Mesendoderm (in vitro differentiated cells): Measurements from ENCODE around the gene PLBD2.

ENCODE experiments used
- DNase-seq: peaks from one replicate; pipeline ENCODE4 v3.0.0; 2013
- H2AK5ac ChIP-seq: 2 replicates; pipeline ENCODE4 v1.6.1; 2013; ENCODE audit warnings: low read length, inconsistent platforms
- H2BK120ac ChIP-seq: 2 replicates; pipeline ENCODE4 v1.6.1; 2013; ENCODE audit warnings: low read depth, mild to moderate bottlenecking, low read length, moderate library complexity, mixed read lengths
- H2BK15ac ChIP-seq: replicated peaks from 2 replicates; pipeline ENCODE4 v1.6.1; 2013; ENCODE audit warnings: low read depth, mild to moderate bottlenecking, moderate library complexity
- H2BK5ac ChIP-seq: 2 replicates; pipeline ENCODE4 v1.6.1; 2013; ENCODE audit warnings: low read length, inconsistent platforms
- H3K18ac ChIP-seq: 2 replicates; pipeline ENCODE4 v1.6.1; 2013; ENCODE audit warnings: mild to moderate bottlenecking, low read length, mixed read lengths
- H3K23ac ChIP-seq: one replicate; pipeline ENCODE4 v1.6.1; 2013; ENCODE audit warnings: low read length
- H3K27ac ChIP-seq: 2 replicates; pipeline ENCODE4 v1.5.1; 2013; ENCODE audit warnings: low read depth, mild to moderate bottlenecking, inconsistent platforms, low read length, moderate library complexity
- H3K27me3 ChIP-seq: 2 replicates; pipeline ENCODE4 v1.6.1; 2013; ENCODE audit warnings: low read length, control low read depth, mild to moderate bottlenecking, inconsistent platforms; ENCODE audit not compliant: insufficient read depth, poor library complexity
- H3K36me3 ChIP-seq: 2 replicates; pipeline ENCODE4 v1.6.1; 2013; ENCODE audit warnings: low read length, inconsistent platforms; ENCODE audit not compliant: control insufficient read depth, insufficient read depth
- H3K4ac ChIP-seq: one replicate; pipeline ENCODE4 v1.6.1; 2013; ENCODE audit warnings: low read depth, mild to moderate bottlenecking, low read length, moderate library complexity
- H3K4me1 ChIP-seq: 2 replicates; pipeline ENCODE4 v1.6.1; 2013; ENCODE audit warnings: low read depth, low read length, inconsistent platforms; ENCODE audit not compliant: control insufficient read depth
- H3K4me2 ChIP-seq: 2 replicates; pipeline ENCODE4 v1.6.1; 2013; ENCODE audit warnings: low read length
- H3K4me3 ChIP-seq: 2 replicates; pipeline ENCODE4 v1.5.1; 2013; ENCODE audit warnings: mild to moderate bottlenecking, low read length
- H3K56ac ChIP-seq: one replicate; pipeline ENCODE4 v1.6.1; 2013; ENCODE audit warnings: low read length
- H3K79me1 ChIP-seq: 2 replicates; pipeline ENCODE4 v1.6.1; 2013; ENCODE audit warnings: low read length, inconsistent platforms
- H3K79me2 ChIP-seq: 2 replicates; pipeline ENCODE4 v1.6.1; 2013; ENCODE audit warnings: mild to moderate bottlenecking, low read length; ENCODE audit not compliant: control insufficient read depth, insufficient read depth
- H3K9ac ChIP-seq: 2 replicates; pipeline ENCODE4 v1.6.1; 2013; ENCODE audit warnings: low read length, inconsistent platforms
- H4K5ac ChIP-seq: one replicate; pipeline ENCODE4 v1.6.1; 2013; ENCODE audit warnings: low read length
- H4K8ac ChIP-seq: one replicate; pipeline ENCODE4 v1.6.1; 2013; ENCODE audit warnings: low read depth, mild to moderate bottlenecking, control low read depth, low read length, moderate library complexity
- WGBS: extraction: QIAGEN DNeasy Blood & Tissue Kit; methylation state at CpG from one replicate; pipeline ENCODE4 v1.1.7; 2013; ENCODE audit warnings: low lambda C conversion rate, missing lambda C conversion rate; ENCODE audit not compliant: insufficient coverage; ENCODE audit errors: extremely low coverage; 5-methylcytosine and 5-hydroxymethylcytosine counted together

Gene PLBD2

GRCh38 chr12:113361574-113362370 lies 3.4 kb downstream of the PLBD2 start:
- no peak overlapping the region for H4K5ac ChIP-seq
- H2BK15ac ChIP-seq, result no peak overlapping the region
- no peak overlapping the region for H3K27ac ChIP-seq
- no peak overlapping the region for H3K23ac ChIP-seq
- no CpG with 5 or more reads among the region's 12 CpGs for WGBS
- H3K79me1 ChIP-seq, result peaks cover 13% of the 10 kb centered on the region
- H3K9ac ChIP-seq, result no peak overlapping the region
- no peak overlapping the region for H2AK5ac ChIP-seq
- H2BK120ac ChIP-seq, result no peak overlapping the region
- no peak overlapping the region for H4K8ac ChIP-seq
- H3K4me3 ChIP-seq, result no peak overlapping the region
- DNase-seq, result no peak
- peaks cover 2% of the 10 kb centered on the region for H3K79me2 ChIP-seq
- no peak overlapping the region for H3K56ac ChIP-seq
- peaks cover 5% of the 10 kb centered on the region for H3K4me1 ChIP-seq
- no peak overlapping the region for H2BK5ac ChIP-seq
- no peaks in the 10 kb centered on the region for H3K27me3 ChIP-seq
- H3K18ac ChIP-seq, result no peak overlapping the region
- no peak overlapping the region for H3K4me2 ChIP-seq
- no peak overlapping the region for H3K4ac ChIP-seq
- no peaks in the 10 kb centered on the region for H3K36me3 ChIP-seq

- Histone ChIP-seq H4K5ac (no peak overlapping the region), H3K4ac (no peak overlapping the region), H3K4me1 (no peaks in the 10 kb centered on the region), H3K79me1 (peaks cover 5% of the 10 kb centered on the region), H2BK120ac (no peak overlapping the region), H2BK5ac (no peak overlapping the region), H3K4me3 (no peak overlapping the region), H3K79me2 (peaks cover under 1% of the 10 kb centered on the region), H3K56ac (no peak overlapping the region), H3K9ac (no peak overlapping the region), H3K27ac (no peak overlapping the region), H3K23ac (no peak overlapping the region), H2BK15ac (no peak overlapping the region), H3K27me3 (no peaks in the 10 kb centered on the region), H3K4me2 (no peak overlapping the region), H3K36me3 (no peaks in the 10 kb centered on the region), H3K18ac (no peak overlapping the region), H4K8ac (no peak overlapping the region), H2AK5ac (no peak overlapping the region)
- no peak for DNase-seq
- WGBS, result no CpG with 5 or more reads among the region's 5 CpGs
These were observed 6.3 kb downstream of the PLBD2 start for GRCh38 chr12:113364698-113365097.

DNA sequence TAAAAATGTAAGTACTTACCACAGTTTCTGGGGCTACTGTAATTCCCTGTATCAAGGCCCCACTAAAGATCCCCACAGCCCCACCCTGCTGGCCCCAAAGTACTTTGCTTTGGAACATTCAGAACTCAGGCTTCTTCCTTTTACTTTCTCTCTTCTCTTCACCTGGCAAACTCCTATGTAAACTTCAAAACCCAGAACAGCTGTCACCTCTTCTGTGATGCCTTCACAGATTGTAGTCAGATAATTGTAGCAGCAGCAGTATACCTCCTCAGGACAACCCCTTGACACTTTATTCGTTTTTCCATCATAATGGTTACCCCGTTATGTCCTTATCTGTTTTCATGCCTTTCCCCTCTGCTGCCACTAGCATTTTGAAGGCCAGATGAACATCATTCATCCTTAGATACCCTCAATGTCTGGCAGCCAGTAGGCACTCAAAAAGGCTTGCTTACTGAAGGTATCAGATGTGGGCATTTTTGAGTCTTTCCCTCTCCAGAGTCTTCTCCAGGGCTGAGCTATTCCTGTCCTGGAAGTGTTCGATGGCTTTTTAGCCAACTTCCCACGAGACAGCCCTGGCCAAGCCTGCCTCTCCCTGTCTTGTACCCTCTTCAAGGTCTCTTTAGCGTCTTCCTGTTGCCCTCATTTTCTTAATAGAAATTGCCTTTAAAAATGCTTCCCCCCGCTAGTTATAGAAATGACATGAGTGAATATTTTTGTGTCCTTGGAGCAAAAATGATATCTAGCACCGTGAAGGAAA lies 7.4 kb downstream of the PLBD2 start:
- Histone ChIP-seq H2BK15ac (no peak overlapping the region), H3K27me3 (no peaks in the 10 kb centered on the region), H3K56ac (no peak overlapping the region), H3K79me2 (no peaks in the 10 kb centered on the region), H3K36me3 (no peaks in the 10 kb centered on the region), H3K4me1 (no peaks in the 10 kb centered on the region), H3K9ac (no peak overlapping the region), H3K79me1 (peaks cover 1% of the 10 kb centered on the region), H3K4me2 (no peak overlapping the region), H3K23ac (no peak overlapping the region), H4K5ac (no peak overlapping the region), H3K18ac (no peak overlapping the region), H2BK5ac (no peak overlapping the region), H2BK120ac (no peak overlapping the region), H3K27ac (no peak overlapping the region), H3K4ac (no peak overlapping the region), H4K8ac (no peak overlapping the region), H2AK5ac (no peak overlapping the region), H3K4me3 (no peak overlapping the region)
- WGBS, result no CpG with 5 or more reads among the region's 7 CpGs
- DNase-seq, result no peak

GRCh38 chr12:113366827-113367226 lies 8.4 kb downstream of the PLBD2 start:
- Histone ChIP-seq H3K23ac (no peak overlapping the region), H3K79me2 (no peaks in the 10 kb centered on the region), H3K4me1 (no peaks in the 10 kb centered on the region), H3K18ac (no peak overlapping the region), H3K9ac (no peak overlapping the region), H3K4ac (no peak overlapping the region), H3K4me3 (no peak overlapping the region), H4K8ac (no peak overlapping the region), H3K79me1 (no peaks in the 10 kb centered on the region), H2AK5ac (no peak overlapping the region), H2BK5ac (no peak overlapping the region), H3K4me2 (no peak overlapping the region), H2BK120ac (no peak overlapping the region), H4K5ac (no peak overlapping the region), H3K27ac (no peak overlapping the region), H3K27me3 (no peaks in the 10 kb centered on the region), H2BK15ac (no peak overlapping the region), H3K56ac (no peak overlapping the region), H3K36me3 (no peaks in the 10 kb centered on the region)
- no peak for DNase-seq
- WGBS, result no CpG with 5 or more reads among the region's 4 CpGs

- no peak overlapping the region for H3K4me3 ChIP-seq
- no peaks in the 10 kb centered on the region for H3K79me1 ChIP-seq
- no CpG with 5 or more reads among the region's 4 CpGs for WGBS
- no peak overlapping the region for H2BK15ac ChIP-seq
- no peak overlapping the region for H3K18ac ChIP-seq
- H3K4ac ChIP-seq, result no peak overlapping the region
- H3K36me3 ChIP-seq, result no peaks in the 10 kb centered on the region
- peak; percentile 17 for DNase-seq
- no peak overlapping the region for H4K8ac ChIP-seq
- no peak overlapping the region for H3K56ac ChIP-seq
- H3K79me2 ChIP-seq, result no peaks in the 10 kb centered on the region
- H4K5ac ChIP-seq, result no peak overlapping the region
- no peak overlapping the region for H3K4me2 ChIP-seq
- H3K4me1 ChIP-seq, result no peaks in the 10 kb centered on the region
- no peak overlapping the region for H3K23ac ChIP-seq
- no peak overlapping the region for H3K9ac ChIP-seq
- H2BK120ac ChIP-seq, result no peak overlapping the region
- no peak overlapping the region for H2AK5ac ChIP-seq
- H2BK5ac ChIP-seq, result no peak overlapping the region
- H3K27ac ChIP-seq, result no peak overlapping the region
- H3K27me3 ChIP-seq, result no peaks in the 10 kb centered on the region
These were observed 9.9 kb downstream of the PLBD2 start for GRCh38 chr12:113368331-113368730.
